GM23338 (cell line): Measurements from ENCODE around the gene NEK10. TPM values are rescaled to one million over a fixed set of nuclear protein-coding genes. Genes with fewer than 3 reads are reported as not detected.
A peak's percentile ranks its signal among the peaks of the same experiment; 100 is the strongest.

Experiments
- ATAC-seq: fragments of 200-7000 bp; cut with Tn5 transposase; 3 replicates; pipeline ENCODE4 v1.9.1; 2020
- DNase-seq: peaks from one replicate; pipeline ENCODE4 v3.0.0-alpha.2; 2015; ENCODE audit warnings: low spot score
- H2AFZ ChIP-seq: fragments of 200-600 bp; sonication (generic); 2 replicates; pipeline ENCODE4 v1.8.0; 2016; ENCODE audit warnings: antibody characterized with exemption, mild to moderate bottlenecking, moderate library complexity
- H3F3A ChIP-seq: fragments of 200-600 bp; sonication (generic); replicated peaks from 2 replicates; pipeline ENCODE4 v1.8.0; 2017; ENCODE audit warnings: antibody characterized with exemption, mixed run types, low read depth
- H3K27ac ChIP-seq: fragments of 200-600 bp; sonication (generic); 2 replicates; pipeline ENCODE4 v1.6.1; 2016; ENCODE audit warnings: low read depth
- H3K27me3 ChIP-seq: fragments of 200-600 bp; sonication (generic); 2 replicates; pipeline ENCODE4 v1.8.0; 2016; ENCODE audit warnings: mild to moderate bottlenecking, mixed run types, moderate library complexity; ENCODE audit not compliant: insufficient read depth
- H3K36me3 ChIP-seq: fragments of 200-600 bp; sonication (generic); 2 replicates; pipeline ENCODE4 v1.8.0; 2016; ENCODE audit warnings: mild to moderate bottlenecking; ENCODE audit not compliant: insufficient read depth
- H3K4me1 ChIP-seq: fragments of 200-600 bp; sonication (generic); 2 replicates; pipeline ENCODE4 v1.8.0; 2016; ENCODE audit warnings: mild to moderate bottlenecking, moderate library complexity; ENCODE audit not compliant: insufficient read depth
- H3K4me2 ChIP-seq: fragments of 200-600 bp; sonication (generic); 2 replicates; pipeline ENCODE4 v1.7.1; 2017; ENCODE audit warnings: mixed run types
- H3K4me3 ChIP-seq: fragments of 200-600 bp; sonication (generic); 2 replicates; pipeline ENCODE4 v1.6.1; 2016; ENCODE audit warnings: mixed run types
- H3K79me2 ChIP-seq: fragments of 200-600 bp; sonication (generic); replicated peaks from 2 replicates; pipeline ENCODE4 v1.8.0; 2017; ENCODE audit warnings: mild to moderate bottlenecking; ENCODE audit not compliant: insufficient read depth
- H3K9me2 ChIP-seq: fragments of 200-600 bp; sonication (generic); 2 replicates; pipeline ENCODE4 v1.8.0; 2017; ENCODE audit not compliant: insufficient read depth
- H4K20me1 ChIP-seq: fragments of 200-600 bp; sonication (generic); replicated peaks from 2 replicates; pipeline ENCODE4 v1.8.0; 2017; ENCODE audit warnings: mild to moderate bottlenecking; ENCODE audit not compliant: insufficient read depth
- H3K27ac Mint-ChIP-seq: 2 replicates; pipeline ENCODE4 v1.8.0; 2020; ENCODE audit warnings: inconsistent platforms, mild to moderate bottlenecking, moderate library complexity, mixed read lengths
- H3K27me3 Mint-ChIP-seq: 3 replicates; pipeline ENCODE4 v1.8.0; 2022; ENCODE audit warnings: low read depth, mild to moderate bottlenecking, moderate library complexity, mixed read lengths, inconsistent platforms; ENCODE audit not compliant: insufficient read depth, poor library complexity
- H3K36me3 Mint-ChIP-seq: 3 replicates; pipeline ENCODE4 v1.8.0; 2021; ENCODE audit warnings: low read depth, mild to moderate bottlenecking, inconsistent platforms, moderate library complexity, mixed read lengths
- H3K4me1 Mint-ChIP-seq: 3 replicates; pipeline ENCODE4 v1.8.0; 2020; ENCODE audit warnings: mild to moderate bottlenecking, inconsistent platforms, mixed read lengths
- H3K4me3 Mint-ChIP-seq: 3 replicates; pipeline ENCODE4 v1.8.0; 2021; ENCODE audit warnings: moderate library complexity, mild to moderate bottlenecking, inconsistent platforms, mixed read lengths
- H3K9me3 Mint-ChIP-seq: 3 replicates; pipeline ENCODE4 v1.8.0; 2020; ENCODE audit warnings: moderate library complexity, mild to moderate bottlenecking, inconsistent platforms, mixed read lengths
- EZH2phosphoT487 ChIP-seq: fragments of 200-600 bp; sonication (generic); IDR thresholded peaks from one replicate; pipeline ENCODE4 v1.8.1; 2018; ENCODE audit warnings: antibody characterized with exemption; ENCODE audit not compliant: unreplicated experiment
- POLR2AphosphoS5 ChIP-seq: IDR thresholded peaks from 2 replicates; pipeline ENCODE4 v1.6.1; 2016; ENCODE audit warnings: antibody characterized with exemption, low read depth
- STAT1 ChIP-seq: IDR thresholded peaks from one replicate; pipeline ENCODE4 v1.6.1; 2016; ENCODE audit warnings: antibody characterized with exemption; ENCODE audit not compliant: unreplicated experiment
- polyA plus RNA-seq: library from polyadenylated mRNA; unstranded; fragments of >200 nt; fragmentation: Nextera tagmentation; extraction: Ambion mirVana; gene quantifications from 2 replicates; pipeline ENCODE4 v1.2.1, GENCODE V29; 2016
- total RNA-seq: library from RNA; depleted of rRNA; stranded (reverse); fragments of >200 nt; shearing (Covaris generic); gene quantifications from 2 replicates; pipeline ENCODE4 v1.2.3, GENCODE V29; 2014
- TF ChIP-seq, protein P1 (sequence below): IDR thresholded peaks from one replicate; pipeline ENCODE4 v1.6.1; 2018; ENCODE audit warnings: antibody characterized with exemption; ENCODE audit not compliant: unreplicated experiment
- TF ChIP-seq, protein P2 (sequence below), 2 experiments: fragments of 200-600 bp in 1 of 2; sonication (generic) in 1 of 2; conservative IDR thresholded peaks; 2 replicates each; pipeline versions ENCODE4 v1.5.1 to v1.6.1; 2016 to 2017; ENCODE audit warnings: antibody characterized with exemption in 2 of 2, low read depth in 2 of 2, mild to moderate bottlenecking in 2 of 2, moderate library complexity in 1 of 2

NEK10 gene
- total and polyA plus RNA-seq, 2 experiments from 2014 or later: 0.55 to 2.0 TPM

- TF ChIP-seq, protein P1, sequence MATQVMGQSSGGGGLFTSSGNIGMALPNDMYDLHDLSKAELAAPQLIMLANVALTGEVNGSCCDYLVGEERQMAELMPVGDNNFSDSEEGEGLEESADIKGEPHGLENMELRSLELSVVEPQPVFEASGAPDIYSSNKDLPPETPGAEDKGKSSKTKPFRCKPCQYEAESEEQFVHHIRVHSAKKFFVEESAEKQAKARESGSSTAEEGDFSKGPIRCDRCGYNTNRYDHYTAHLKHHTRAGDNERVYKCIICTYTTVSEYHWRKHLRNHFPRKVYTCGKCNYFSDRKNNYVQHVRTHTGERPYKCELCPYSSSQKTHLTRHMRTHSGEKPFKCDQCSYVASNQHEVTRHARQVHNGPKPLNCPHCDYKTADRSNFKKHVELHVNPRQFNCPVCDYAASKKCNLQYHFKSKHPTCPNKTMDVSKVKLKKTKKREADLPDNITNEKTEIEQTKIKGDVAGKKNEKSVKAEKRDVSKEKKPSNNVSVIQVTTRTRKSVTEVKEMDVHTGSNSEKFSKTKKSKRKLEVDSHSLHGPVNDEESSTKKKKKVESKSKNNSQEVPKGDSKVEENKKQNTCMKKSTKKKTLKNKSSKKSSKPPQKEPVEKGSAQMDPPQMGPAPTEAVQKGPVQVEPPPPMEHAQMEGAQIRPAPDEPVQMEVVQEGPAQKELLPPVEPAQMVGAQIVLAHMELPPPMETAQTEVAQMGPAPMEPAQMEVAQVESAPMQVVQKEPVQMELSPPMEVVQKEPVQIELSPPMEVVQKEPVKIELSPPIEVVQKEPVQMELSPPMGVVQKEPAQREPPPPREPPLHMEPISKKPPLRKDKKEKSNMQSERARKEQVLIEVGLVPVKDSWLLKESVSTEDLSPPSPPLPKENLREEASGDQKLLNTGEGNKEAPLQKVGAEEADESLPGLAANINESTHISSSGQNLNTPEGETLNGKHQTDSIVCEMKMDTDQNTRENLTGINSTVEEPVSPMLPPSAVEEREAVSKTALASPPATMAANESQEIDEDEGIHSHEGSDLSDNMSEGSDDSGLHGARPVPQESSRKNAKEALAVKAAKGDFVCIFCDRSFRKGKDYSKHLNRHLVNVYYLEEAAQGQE: no peak
- no peak for TF ChIP-seq EZH2phosphoT487
Observed at GRCh38 chr3:27326202-27326601, 43.0 kb downstream of the NEK10 start (continued).

GRCh38 chr3:27325419-27325818 is 43.8 kb downstream of the NEK10 start:
- ATAC-seq (no peak; the same call in 2 of the 3 replicates), DNase-seq (peak; percentile 21)
- H3K4me3 ChIP-seq: no peak overlapping the region
- Mint-ChIP-seq H3K9me3 (peaks cover 11% of the 10 kb centered on the region), H3K4me1 (no peaks in the 10 kb centered on the region), H3K27me3 (no peaks in the 10 kb centered on the region), H3K36me3 (peaks cover 9% of the 10 kb centered on the region; the same call in 2 of the 3 replicates), H3K27ac (no peak overlapping the region), H3K4me3 (no peak overlapping the region)
- H3K4me1 ChIP-seq: no peaks in the 10 kb centered on the region
- H3K79me2 ChIP-seq: no peaks in the 10 kb centered on the region
- no peak overlapping the region for H3K4me2 ChIP-seq
- no peaks in the 10 kb centered on the region for H3K36me3 ChIP-seq
- H3K27me3 ChIP-seq: no peaks in the 10 kb centered on the region
- no peaks in the 10 kb centered on the region for H4K20me1 ChIP-seq
- TF ChIP-seq STAT1 (no peak), EZH2phosphoT487 (no peak), POLR2AphosphoS5 (no peak)
- TF ChIP-seq, protein P1: no peak
- TF ChIP-seq, protein P2, sequence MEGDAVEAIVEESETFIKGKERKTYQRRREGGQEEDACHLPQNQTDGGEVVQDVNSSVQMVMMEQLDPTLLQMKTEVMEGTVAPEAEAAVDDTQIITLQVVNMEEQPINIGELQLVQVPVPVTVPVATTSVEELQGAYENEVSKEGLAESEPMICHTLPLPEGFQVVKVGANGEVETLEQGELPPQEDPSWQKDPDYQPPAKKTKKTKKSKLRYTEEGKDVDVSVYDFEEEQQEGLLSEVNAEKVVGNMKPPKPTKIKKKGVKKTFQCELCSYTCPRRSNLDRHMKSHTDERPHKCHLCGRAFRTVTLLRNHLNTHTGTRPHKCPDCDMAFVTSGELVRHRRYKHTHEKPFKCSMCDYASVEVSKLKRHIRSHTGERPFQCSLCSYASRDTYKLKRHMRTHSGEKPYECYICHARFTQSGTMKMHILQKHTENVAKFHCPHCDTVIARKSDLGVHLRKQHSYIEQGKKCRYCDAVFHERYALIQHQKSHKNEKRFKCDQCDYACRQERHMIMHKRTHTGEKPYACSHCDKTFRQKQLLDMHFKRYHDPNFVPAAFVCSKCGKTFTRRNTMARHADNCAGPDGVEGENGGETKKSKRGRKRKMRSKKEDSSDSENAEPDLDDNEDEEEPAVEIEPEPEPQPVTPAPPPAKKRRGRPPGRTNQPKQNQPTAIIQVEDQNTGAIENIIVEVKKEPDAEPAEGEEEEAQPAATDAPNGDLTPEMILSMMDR (conservative IDR thresholded peaks at IDR 0.05; ENCODE audit: low read depth in 2 of 2): peak; percentile 25 to 26; a peak in 3 of 4 replicates
- H3K27ac ChIP-seq: no peak overlapping the region
- no peak overlapping the region for H2AFZ ChIP-seq
- H3K9me2 ChIP-seq: peaks cover 5% of the 10 kb centered on the region; the same call in 1 of the 2 replicates
- no peaks in the 10 kb centered on the region for H3F3A ChIP-seq
